GM19395 (cell line): ENCODE data around the gene PATZ1.

Source experiments
- ATAC-seq: cut with Tn5 transposase; IDR thresholded peaks from one replicate; pipeline ENCODE4 v1.9.1; 2021; ENCODE audit warnings: mild to moderate bottlenecking, moderate library complexity; ENCODE audit not compliant: unreplicated experiment

PATZ1 gene

GRCh38 chr22:31344256-31344577, 1.9 kb downstream of the PATZ1 start:
- ATAC-seq: no peak

DNA sequence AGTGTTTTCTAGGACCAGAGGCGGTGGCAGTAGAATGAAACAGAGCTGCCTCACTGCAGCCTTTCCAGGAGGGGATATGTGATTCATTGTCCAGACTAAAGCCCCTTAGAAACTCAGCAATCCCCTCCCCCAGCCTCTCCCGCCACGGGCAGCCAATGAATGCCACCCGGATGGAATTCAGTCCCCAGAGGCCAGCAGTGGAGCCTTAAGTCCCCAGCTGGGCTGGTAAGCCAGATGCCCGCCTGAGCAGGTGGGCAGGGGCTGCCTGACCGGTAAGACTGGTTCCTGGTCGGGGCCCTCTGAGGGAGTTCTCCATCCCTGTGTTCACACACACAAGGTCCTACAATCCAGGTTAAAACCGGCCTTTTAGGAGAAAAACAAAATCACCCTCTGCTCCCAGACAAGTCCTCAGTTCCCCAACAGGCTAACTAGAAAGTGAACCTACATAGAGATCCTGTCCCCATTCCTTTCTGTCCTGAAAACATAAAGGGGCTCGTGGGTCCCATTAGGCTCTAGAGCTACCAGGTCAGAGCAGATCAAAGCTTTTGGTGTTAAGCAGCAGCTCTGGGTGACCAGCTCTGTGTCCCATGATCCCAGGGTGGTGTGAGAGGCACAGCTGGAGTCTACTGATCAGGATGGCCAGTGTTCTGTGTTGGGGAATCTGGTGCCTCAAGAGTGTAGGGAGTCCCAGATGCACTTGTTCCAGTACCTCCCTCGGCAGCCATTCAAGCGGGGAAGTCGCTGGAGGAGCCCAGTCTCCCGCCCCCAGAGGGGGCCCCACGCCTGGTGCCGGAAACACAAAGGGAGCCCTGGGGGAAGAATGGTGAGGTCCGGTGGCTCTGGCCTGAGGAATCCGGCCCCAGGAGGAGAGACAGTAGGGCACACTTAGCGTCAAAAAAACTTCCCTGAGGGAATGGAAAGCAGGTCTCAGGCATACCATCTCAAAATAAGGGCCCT, 2.6 kb downstream of the PATZ1 start:
- no peak for ATAC-seq

DNA sequence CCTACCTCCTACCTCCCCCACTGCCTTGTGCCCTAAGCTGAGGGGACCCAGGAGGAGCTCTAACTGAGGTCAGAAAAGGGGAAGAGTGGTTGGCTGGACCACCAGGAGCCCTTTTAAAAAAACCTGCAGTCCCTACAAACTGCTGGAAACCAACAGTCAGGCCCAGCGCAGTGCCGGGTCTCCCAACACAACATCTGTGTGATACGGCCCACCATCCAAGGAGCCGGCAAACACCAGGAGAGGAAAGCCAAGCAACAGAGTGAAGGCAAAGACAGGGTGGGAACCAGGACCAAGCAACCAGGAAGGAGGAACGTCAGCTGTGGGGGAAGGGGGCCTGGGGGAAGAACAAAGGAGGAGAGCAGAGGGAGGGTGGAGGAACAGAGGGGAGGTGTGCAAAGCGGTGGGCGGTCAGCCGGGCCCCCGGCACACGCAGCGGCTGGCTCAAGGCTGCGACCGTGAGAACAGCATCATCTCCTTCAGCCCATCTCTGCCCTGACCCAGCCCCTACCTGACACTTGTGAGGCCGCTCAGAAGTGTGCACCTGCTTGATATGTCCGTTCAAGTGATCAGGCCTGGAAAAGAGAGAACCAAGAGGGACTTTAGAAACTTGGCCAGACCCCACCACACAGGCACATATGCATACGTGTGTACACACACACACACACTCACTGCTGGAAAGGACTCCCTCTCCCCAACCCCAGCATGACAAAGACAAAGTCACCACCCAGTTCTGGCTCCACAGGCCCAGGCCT, 3.6 kb downstream of the PATZ1 start:
- no peak for ATAC-seq

DNA sequence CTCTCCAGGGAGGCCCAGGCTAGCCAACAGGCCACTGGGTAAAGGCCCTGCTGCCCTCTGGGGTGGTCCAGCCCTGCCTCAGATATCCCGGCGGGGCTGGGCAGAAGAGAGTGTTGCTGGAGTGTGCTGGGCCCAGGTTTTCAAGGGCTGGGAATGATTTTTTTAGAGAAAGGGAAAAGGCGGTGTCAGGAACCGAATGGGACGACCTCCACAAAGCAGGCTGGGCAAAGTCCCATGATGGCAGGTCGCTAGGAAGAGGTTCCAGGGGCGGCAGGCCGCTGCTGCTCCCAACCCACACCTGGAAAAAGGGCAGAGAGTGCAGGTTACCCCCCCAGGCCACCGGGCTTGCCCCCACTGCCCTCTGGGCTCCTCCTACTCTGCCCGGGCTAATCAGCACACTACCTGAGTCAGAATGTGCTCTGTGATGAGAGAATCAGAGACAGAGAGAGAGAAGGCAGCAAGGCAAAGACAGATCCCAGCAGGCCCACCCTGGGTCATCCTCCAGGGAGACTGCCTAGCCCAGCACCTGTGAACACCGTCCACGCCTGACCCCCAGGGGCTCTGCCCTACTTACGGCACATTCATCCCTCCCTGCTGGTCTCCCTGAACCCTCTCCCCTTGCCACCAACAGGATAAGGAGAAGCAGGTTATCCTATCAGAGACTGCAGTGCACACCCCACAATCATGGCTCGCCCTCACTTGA, 4.6 kb downstream of the PATZ1 start:
- ATAC-seq: no peak

- no peak for ATAC-seq
These were observed 5.3 kb downstream of the PATZ1 start for GRCh38 chr22:31340765-31341247.

- ATAC-seq: no peak
These were observed 5.8 kb downstream of the PATZ1 start for GRCh38 chr22:31340360-31340759.

GRCh38 chr22:31339148-31339832, 6.9 kb downstream of the PATZ1 start:
- no peak for ATAC-seq

GRCh38 chr22:31337178-31337577, 9.0 kb downstream of the PATZ1 start:
- no peak for ATAC-seq

DNA sequence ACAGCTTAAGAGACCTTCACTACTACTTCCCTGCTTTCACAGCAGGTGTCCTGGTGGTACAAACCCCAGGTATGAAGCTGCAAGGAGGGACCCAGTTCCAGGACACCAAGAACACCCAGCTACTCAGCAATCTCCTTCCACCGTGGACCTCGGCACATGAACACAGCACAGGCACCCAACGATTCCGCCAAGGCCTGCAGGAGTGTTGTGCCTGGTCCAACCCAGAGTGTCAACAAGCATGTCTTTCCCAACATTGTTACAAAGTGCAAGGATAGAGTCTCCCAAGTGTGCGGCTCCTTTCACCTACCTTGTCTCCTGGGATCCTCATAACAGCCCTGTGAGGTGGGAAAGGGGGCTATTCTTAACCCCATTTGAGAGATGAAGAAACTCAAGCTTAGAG, 11.8 kb downstream of the PATZ1 start:
- no peak for ATAC-seq

DNA sequence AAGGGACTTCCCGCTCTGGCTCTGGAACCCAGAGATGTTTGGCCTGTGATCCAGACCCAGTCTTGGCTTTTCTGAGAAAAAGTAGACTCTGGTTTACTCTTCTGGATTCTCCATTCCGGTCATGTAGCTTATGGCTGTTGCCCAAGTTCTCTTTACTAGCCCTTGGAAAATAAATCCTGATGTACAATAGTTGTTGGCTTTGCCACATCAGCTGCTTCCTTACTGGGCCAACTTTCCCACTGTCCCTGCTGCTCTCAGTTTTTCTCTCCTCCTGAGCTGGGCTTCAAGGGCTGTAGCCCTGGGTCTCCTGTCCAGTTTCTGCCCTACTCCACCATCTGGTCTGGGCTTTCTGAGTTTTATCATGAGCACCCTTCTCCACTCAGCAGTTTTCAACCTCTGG, 12.5 kb downstream of the PATZ1 start:
- ATAC-seq: no peak

GRCh38 chr22:31332886-31333285, 13.3 kb downstream of the PATZ1 start:
- no peak for ATAC-seq

DNA sequence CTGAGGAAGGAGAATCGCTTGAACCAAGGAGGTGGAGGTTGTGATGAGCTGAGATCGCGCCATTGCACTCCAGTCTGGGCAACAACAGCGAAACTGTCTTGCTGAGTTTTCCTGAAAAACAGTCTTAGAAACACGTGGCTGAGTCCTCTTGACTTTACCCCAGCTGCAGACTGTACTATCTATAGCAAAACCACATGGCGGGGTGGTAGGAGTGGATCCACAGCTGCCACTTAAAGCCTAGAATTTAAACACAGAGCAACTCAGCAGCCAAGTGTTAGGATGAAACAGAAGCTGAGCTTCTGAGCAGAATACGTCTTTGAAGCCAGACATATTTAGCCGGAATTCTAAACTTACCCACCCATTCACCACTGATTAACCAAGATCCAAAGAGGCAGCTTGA, 14.1 kb downstream of the PATZ1 start:
- ATAC-seq: no peak

- no peak for ATAC-seq
These were observed 16.5 kb downstream of the PATZ1 start for GRCh38 chr22:31329453-31330215.

DNA sequence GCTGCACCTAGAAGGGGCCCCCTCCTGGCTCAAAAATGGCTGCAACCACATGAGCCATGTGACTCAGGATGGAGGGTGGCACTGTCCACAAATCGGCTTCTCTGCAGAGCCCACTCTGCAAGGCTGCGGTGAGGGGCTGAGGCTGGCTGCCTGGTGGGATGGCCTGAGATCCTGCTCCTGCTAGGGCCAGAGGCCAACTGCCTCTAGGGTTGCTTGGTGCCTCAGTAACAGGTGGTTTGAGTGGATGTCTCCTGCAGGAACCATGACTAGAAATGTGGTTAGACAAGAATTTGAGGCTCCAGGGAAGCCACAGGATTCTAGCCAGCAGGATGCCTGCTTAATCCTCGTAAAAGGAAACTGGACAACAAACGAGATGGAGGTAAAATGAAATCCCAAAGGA, 17.1 kb downstream of the PATZ1 start:
- no peak for ATAC-seq

DNA sequence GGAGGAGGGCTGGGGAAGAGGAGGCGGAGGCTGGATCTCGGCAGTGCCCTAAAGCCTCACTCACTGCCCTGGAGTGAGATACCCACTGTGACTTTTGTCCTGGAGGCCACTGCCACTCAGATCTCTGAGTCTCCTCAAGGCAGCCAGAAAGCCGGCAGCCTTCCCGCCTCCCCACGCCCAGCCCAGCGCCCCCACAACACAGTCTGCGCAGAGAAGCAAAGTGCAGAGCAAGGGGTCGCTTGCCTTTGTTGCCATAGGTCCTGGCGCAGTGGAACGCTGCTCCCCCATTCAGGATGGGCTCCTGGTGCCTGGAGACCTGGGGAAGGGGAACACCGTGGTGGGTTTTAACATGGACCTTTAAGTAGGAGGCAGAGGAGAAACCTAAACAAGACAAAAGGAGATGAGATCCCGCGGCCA, 17.6 kb downstream of the PATZ1 start:
- ATAC-seq: no peak

DNA sequence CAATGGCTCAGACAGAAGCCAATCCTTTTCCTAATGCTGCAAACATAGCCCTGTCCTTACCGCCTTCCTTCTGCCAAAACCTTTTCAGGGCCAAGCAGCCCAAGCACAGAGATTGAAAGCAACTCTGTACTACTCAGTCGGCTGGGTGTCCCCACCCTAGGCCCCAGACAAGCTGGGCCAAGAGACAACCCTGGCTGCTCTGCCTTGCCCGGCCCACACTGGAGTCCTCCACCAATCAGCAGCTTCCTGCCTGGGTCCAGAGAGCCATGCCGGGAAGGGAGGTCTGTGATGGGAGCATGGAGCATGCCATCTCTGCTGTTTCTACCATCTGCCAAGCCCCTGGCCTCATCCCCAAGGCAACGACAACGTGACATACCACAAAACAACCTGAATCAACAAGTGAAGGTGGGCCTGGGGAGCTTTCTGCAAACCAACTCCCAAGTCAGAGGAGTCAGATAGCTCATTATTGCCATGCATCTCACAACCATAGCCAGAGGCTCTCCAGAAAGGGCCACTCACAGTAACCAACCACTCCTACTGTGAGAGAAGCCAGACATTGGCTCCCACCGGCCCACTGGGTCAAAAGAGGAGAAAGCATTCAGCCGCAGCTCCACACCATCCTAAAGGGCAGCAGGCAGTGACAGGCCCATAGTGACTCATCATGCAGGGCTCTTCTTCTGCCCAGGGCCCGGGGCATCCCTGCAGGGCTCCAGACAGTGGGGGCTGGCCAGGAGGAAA, 18.2 kb downstream of the PATZ1 start:
- no peak for ATAC-seq

- no peak for ATAC-seq
These were observed 19.3 kb downstream of the PATZ1 start for GRCh38 chr22:31326877-31327276.

- ATAC-seq: no peak
These were observed 22.3 kb downstream of the PATZ1 start for GRCh38 chr22:31323578-31324550.
